ENCODE measurements around the gene ARL16.

GRCh38 chr17:81715107-81715871, 31.7 kb upstream of the ARL16 start:
- TF ChIP-seq POLR2AphosphoS5 (IDR thresholded peaks at IDR 0.05; ENCODE audit: low read depth, low read length) = no peak
- TF ChIP-seq TAF1 (IDR thresholded peaks at IDR 0.05; ENCODE audit: borderline replicate concordance, insufficient read depth, low read length) = no peak
- TF ChIP-seq SIN3A (IDR thresholded peaks at IDR 0.05; ENCODE audit: borderline replicate concordance, insufficient read depth, low read length) = no peak
- TF ChIP-seq, protein P1, sequence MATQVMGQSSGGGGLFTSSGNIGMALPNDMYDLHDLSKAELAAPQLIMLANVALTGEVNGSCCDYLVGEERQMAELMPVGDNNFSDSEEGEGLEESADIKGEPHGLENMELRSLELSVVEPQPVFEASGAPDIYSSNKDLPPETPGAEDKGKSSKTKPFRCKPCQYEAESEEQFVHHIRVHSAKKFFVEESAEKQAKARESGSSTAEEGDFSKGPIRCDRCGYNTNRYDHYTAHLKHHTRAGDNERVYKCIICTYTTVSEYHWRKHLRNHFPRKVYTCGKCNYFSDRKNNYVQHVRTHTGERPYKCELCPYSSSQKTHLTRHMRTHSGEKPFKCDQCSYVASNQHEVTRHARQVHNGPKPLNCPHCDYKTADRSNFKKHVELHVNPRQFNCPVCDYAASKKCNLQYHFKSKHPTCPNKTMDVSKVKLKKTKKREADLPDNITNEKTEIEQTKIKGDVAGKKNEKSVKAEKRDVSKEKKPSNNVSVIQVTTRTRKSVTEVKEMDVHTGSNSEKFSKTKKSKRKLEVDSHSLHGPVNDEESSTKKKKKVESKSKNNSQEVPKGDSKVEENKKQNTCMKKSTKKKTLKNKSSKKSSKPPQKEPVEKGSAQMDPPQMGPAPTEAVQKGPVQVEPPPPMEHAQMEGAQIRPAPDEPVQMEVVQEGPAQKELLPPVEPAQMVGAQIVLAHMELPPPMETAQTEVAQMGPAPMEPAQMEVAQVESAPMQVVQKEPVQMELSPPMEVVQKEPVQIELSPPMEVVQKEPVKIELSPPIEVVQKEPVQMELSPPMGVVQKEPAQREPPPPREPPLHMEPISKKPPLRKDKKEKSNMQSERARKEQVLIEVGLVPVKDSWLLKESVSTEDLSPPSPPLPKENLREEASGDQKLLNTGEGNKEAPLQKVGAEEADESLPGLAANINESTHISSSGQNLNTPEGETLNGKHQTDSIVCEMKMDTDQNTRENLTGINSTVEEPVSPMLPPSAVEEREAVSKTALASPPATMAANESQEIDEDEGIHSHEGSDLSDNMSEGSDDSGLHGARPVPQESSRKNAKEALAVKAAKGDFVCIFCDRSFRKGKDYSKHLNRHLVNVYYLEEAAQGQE (IDR thresholded peaks at IDR 0.05; ENCODE audit: insufficient read depth in 1 of 2, low read depth in 2 of 2, low read length in 2 of 2) = no peak
